Measurements from ENCODE around the gene RRBP1.
A peak's percentile ranks its signal among the peaks of the same experiment; 100 is the strongest.

GRCh38 chr20:17612287-17612991 lies 69.6 kb downstream of the RRBP1 start:
- TF ChIP-seq POLR2A (IDR thresholded peaks at IDR 0.05) (no peak), POLR2AphosphoS5 (IDR thresholded peaks at IDR 0.05; ENCODE audit: insufficient read depth in 1 of 2, low read depth in 1 of 2) (peak in 1 of 2 donors; percentile 21), CTCF (IDR thresholded peaks at IDR 0.05) (no peak)

Data from vagina (tissue), 2 donors.